Measurements from ENCODE around the gene DYNC2H1. TPM values are rescaled to one million over a fixed set of nuclear protein-coding genes. Genes with fewer than 3 reads are reported as not detected.

The DYNC2H1 gene
- total RNA-seq, 1 donor from 2014 or later, result 17.2 TPM

- H3K27me3 Mint-ChIP-seq (ENCODE audit: low read depth, unreplicated experiment), result no peaks in the 10 kb centered on the region
- H3K4me3 Mint-ChIP-seq (ENCODE audit: unreplicated experiment), result no peak overlapping the region
These were observed 119.6 kb downstream of the DYNC2H1 start for GRCh38 chr11:103228807-103229206.

DNA sequence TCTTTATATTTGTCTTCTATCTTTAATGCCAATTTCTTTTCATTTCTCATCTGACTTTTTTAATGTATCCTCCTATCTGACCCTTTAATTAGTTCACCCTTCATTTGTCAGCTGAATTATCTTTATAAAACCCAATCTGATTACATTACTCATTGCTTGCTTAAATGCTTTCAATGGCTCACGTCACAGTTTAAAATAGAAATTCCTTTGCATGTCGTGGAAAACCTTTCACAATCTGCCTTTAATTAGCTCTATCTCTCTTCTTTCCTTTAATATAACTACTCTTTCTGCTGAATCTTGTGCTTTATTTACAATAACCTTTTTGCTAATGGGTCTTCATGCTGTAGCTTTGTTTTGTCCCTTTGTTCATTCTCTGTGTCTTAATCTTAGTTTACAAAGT is 125.7 kb downstream of the DYNC2H1 start:
- Histone ChIP-seq H3K27me3 (ENCODE audit: insufficient read depth, low read length) (no peaks in the 10 kb centered on the region), H3K36me3 (ENCODE audit: insufficient read depth, low read length) (no peaks in the 10 kb centered on the region)
- peak; percentile 75 for DNase-seq (ENCODE audit: low read depth)

More at GRCh38 chr11:103228807-103229206, 119.6 kb downstream of the DYNC2H1 start:
- no peak overlapping the region for H3K4me3 ChIP-seq (ENCODE audit: insufficient read depth, low read depth, low read length)
- peaks cover 2% of the 10 kb centered on the region for H3K4me1 Mint-ChIP-seq (ENCODE audit: low read depth, unreplicated experiment)
- FAIRE-seq (no peak), DNase-seq (ENCODE audit: low read depth) (no peak)
- H3K9ac ChIP-seq (ENCODE audit: low read length), result no peak overlapping the region
- peaks cover 7% of the 10 kb centered on the region for H3K36me3 Mint-ChIP-seq (ENCODE audit: low read depth, unreplicated experiment)
- no peaks in the 10 kb centered on the region for H4K20me1 ChIP-seq (ENCODE audit: insufficient read depth, low read length)
- H3K36me3 ChIP-seq (ENCODE audit: insufficient read depth, low read length), result no peaks in the 10 kb centered on the region
- H3K4me2 ChIP-seq (ENCODE audit: low read length), result no peak overlapping the region
- H3K4me1 ChIP-seq (ENCODE audit: insufficient read depth, low read length), result no peaks in the 10 kb centered on the region
- TF ChIP-seq, protein P1, sequence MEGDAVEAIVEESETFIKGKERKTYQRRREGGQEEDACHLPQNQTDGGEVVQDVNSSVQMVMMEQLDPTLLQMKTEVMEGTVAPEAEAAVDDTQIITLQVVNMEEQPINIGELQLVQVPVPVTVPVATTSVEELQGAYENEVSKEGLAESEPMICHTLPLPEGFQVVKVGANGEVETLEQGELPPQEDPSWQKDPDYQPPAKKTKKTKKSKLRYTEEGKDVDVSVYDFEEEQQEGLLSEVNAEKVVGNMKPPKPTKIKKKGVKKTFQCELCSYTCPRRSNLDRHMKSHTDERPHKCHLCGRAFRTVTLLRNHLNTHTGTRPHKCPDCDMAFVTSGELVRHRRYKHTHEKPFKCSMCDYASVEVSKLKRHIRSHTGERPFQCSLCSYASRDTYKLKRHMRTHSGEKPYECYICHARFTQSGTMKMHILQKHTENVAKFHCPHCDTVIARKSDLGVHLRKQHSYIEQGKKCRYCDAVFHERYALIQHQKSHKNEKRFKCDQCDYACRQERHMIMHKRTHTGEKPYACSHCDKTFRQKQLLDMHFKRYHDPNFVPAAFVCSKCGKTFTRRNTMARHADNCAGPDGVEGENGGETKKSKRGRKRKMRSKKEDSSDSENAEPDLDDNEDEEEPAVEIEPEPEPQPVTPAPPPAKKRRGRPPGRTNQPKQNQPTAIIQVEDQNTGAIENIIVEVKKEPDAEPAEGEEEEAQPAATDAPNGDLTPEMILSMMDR (IDR thresholded peaks at IDR 0.05; ENCODE audit: insufficient read depth, low read depth, low read length), result no peak
- no peak for TF ChIP-seq EZH2 (IDR thresholded peaks at IDR 0.05; ENCODE audit: insufficient read depth, low read length)
- no peaks in the 10 kb centered on the region for H3K79me2 ChIP-seq (ENCODE audit: insufficient read depth, low read length)
- no peaks in the 10 kb centered on the region for H3K27me3 ChIP-seq (ENCODE audit: insufficient read depth, low read length)
- no peak overlapping the region for H2AFZ ChIP-seq (ENCODE audit: low read depth, low read length)
- no peaks in the 10 kb centered on the region for H3K9me3 Mint-ChIP-seq (ENCODE audit: unreplicated experiment)
- H3K27ac ChIP-seq (ENCODE audit: low read depth, low read length), result no peak overlapping the region
- no peak overlapping the region for H3K27ac Mint-ChIP-seq (ENCODE audit: unreplicated experiment)
- no peaks in the 10 kb centered on the region for H3K9me3 ChIP-seq (ENCODE audit: insufficient read depth, low read depth, low read length)

DNA sequence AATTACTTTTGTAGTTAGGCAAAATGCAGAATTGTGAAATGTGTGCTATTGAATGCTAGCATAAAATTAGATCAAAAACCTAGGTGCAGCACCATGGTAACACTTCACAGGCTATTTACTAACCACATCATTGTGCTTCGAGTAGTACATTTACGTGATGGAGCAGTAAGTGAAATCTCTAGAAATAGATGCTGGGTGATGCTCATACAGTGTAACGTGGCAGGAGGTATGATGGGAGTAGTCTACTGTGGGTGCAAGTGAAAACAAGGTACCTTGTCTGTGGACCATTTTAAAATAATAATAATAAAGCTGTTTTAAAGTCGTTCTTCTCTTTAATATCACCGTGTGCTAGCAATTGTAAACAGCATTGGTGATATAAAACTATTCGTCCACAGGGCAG is 132.3 kb downstream of the DYNC2H1 start:
- Histone ChIP-seq H3K4me2 (ENCODE audit: low read length) (no peak overlapping the region), H3K4me1 (ENCODE audit: insufficient read depth, low read length) (no peaks in the 10 kb centered on the region), H3K9me3 (ENCODE audit: insufficient read depth, low read depth, low read length) (no peaks in the 10 kb centered on the region), H3K27ac (ENCODE audit: low read depth, low read length) (no peak overlapping the region), H2AFZ (ENCODE audit: low read depth, low read length) (no peak overlapping the region), H3K36me3 (ENCODE audit: insufficient read depth, low read length) (peaks cover 5% of the 10 kb centered on the region), H4K20me1 (ENCODE audit: insufficient read depth, low read length) (no peaks in the 10 kb centered on the region), H3K9ac (ENCODE audit: low read length) (no peak overlapping the region), H3K27me3 (ENCODE audit: insufficient read depth, low read length) (no peaks in the 10 kb centered on the region), H3K79me2 (ENCODE audit: insufficient read depth, low read length) (no peaks in the 10 kb centered on the region), H3K4me3 (ENCODE audit: insufficient read depth, low read depth, low read length) (no peak overlapping the region)
- DNase-seq (ENCODE audit: low read depth) (no peak), FAIRE-seq (no peak)
- no peak overlapping the region for H3K27ac Mint-ChIP-seq (ENCODE audit: unreplicated experiment)
- H3K4me1 Mint-ChIP-seq (ENCODE audit: low read depth, unreplicated experiment), result no peaks in the 10 kb centered on the region
- H3K27me3 Mint-ChIP-seq (ENCODE audit: low read depth, unreplicated experiment), result no peaks in the 10 kb centered on the region
- no peak overlapping the region for H3K4me3 Mint-ChIP-seq (ENCODE audit: unreplicated experiment)
- peaks cover 2% of the 10 kb centered on the region for H3K36me3 Mint-ChIP-seq (ENCODE audit: low read depth, unreplicated experiment)
- TF ChIP-seq, protein P1 (IDR thresholded peaks at IDR 0.05; ENCODE audit: insufficient read depth, low read depth, low read length), result no peak
- TF ChIP-seq EZH2 (IDR thresholded peaks at IDR 0.05; ENCODE audit: insufficient read depth, low read length), result no peak
- H3K9me3 Mint-ChIP-seq (ENCODE audit: unreplicated experiment), result no peaks in the 10 kb centered on the region

More for the DNA sequence above, 125.7 kb downstream of the DYNC2H1 start:
- no peak for TF ChIP-seq EZH2 (IDR thresholded peaks at IDR 0.05; ENCODE audit: insufficient read depth, low read length)
- TF ChIP-seq, protein P1 (IDR thresholded peaks at IDR 0.05; ENCODE audit: insufficient read depth, low read depth, low read length), result no peak
- H3K9me3 Mint-ChIP-seq (ENCODE audit: unreplicated experiment), result no peaks in the 10 kb centered on the region
- Histone ChIP-seq H3K4me1 (ENCODE audit: insufficient read depth, low read length) (no peaks in the 10 kb centered on the region), H3K9ac (ENCODE audit: low read length) (no peak overlapping the region), H3K4me2 (ENCODE audit: low read length) (no peak overlapping the region), H3K4me3 (ENCODE audit: insufficient read depth, low read depth, low read length) (no peak overlapping the region), H3K79me2 (ENCODE audit: insufficient read depth, low read length) (no peaks in the 10 kb centered on the region), H3K27ac (ENCODE audit: low read depth, low read length) (no peak overlapping the region), H3K9me3 (ENCODE audit: insufficient read depth, low read depth, low read length) (no peaks in the 10 kb centered on the region), H4K20me1 (ENCODE audit: insufficient read depth, low read length) (no peaks in the 10 kb centered on the region), H2AFZ (ENCODE audit: low read depth, low read length) (no peak overlapping the region)
- H3K4me1 Mint-ChIP-seq (ENCODE audit: low read depth, unreplicated experiment), result no peaks in the 10 kb centered on the region
- no peaks in the 10 kb centered on the region for H3K36me3 Mint-ChIP-seq (ENCODE audit: low read depth, unreplicated experiment)
- no peak overlapping the region for H3K4me3 Mint-ChIP-seq (ENCODE audit: unreplicated experiment)
- no peak for FAIRE-seq
- H3K27ac Mint-ChIP-seq (ENCODE audit: unreplicated experiment), result no peak overlapping the region
- no peaks in the 10 kb centered on the region for H3K27me3 Mint-ChIP-seq (ENCODE audit: low read depth, unreplicated experiment)
